GM10248 (cell line): ENCODE data around the gene CRTC3.

Experiments
- CTCF ChIA-PET: fragments of 300-600 bp; sonication (Branson Sonifier 250); formaldehyde crosslinking; extraction: SDS; loops from one replicate; lab custom pipeline; 2021; ENCODE audit warnings: antibody characterized with exemption; lab: Yijun Ruan, JAX
- POLR2A ChIA-PET: fragments of 350-650 bp; sonication (Branson Sonifier 250); formaldehyde crosslinking; extraction: SDS; loops from one replicate; lab custom pipeline; 2020; ENCODE audit warnings: antibody characterized with exemption; lab: Yijun Ruan, JAX
- DNase-seq: peaks from one replicate; pipeline ENCODE4 v3.0.0; 2012; ENCODE audit errors: extremely low spot score
- TF ChIP-seq, protein P1 (sequence below): IDR thresholded peaks from 2 replicates; pipeline ENCODE4 v1.5.1; 2012; ENCODE audit warnings: mild to moderate bottlenecking, low read depth; ENCODE audit errors: extremely low read depth, missing control alignments, control extremely low read depth

Gene CRTC3

DNA sequence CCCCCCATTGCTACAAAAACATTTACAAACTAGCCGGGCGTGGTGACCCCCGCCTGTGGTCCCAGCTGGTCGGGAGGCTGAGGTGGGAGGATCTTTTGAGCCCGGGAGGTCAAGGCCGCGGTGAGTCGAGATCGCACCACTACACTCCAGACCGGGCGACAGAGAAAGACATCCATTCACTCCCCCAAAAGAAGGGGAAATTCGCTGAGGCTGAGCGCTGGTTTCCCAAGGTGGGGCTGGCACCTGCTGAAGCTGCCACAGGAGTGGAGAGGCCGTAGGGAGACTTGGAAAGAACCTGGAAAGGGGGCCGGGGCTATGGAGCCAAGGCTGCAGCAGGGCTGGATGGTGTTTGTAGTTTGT, 732 bp upstream of the CRTC3 start:
- no peak for DNase-seq
- CTCF ChIA-PET = interaction anchor here (1.2 to 2.8 kb wide), 3 partner anchors 17 to 209 kb away, joined by 3 to 8 read pairs (median 4); no protein-coding TSS in a partner anchor

DNA sequence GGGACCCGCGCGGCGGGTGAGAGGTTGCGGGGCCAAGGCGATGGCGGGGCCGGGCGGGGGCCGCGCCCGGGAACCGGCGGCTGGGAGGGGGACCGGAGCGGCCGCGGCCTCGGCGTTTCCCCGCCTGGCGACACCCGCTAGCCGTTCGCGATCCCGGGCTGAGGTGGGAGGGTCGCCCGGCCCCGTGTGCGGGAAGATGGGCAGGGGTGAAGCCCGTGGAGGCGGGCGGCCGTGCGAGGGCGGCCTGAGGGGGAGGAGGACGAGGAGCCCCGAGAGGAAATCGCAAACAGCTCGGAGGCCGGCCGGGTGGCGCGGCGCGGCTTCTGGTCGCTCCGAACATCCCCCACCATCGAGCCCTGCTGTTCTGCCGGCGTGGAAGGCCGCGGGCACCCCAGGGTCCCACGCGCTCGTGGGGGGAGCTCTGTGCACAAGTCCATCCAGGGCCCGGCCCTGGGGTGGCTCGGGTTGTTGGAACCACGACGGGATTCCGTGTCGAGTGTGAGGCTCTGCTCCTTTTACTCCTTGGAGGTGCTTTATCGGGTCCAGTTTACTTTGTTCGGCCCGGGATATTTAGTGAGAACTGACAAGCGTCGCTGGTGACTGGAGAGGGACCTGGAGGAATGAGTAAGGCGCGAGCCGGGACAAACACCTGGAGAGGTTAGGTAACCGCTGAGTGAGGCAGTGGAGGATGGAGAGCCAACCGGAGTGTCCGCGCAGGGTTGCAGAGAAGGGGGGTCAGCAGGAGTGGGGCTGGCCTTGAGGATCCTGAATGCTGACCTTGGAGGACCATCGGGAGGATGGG, 728 bp downstream of the CRTC3 start:
- CTCF ChIA-PET = interaction anchor here (0.7 to 2.8 kb wide), 8 partner anchors 9 to 355 kb away, joined by 3 to 8 read pairs (median 6); no protein-coding TSS in a partner anchor
- peak; percentile 72 for DNase-seq
- POLR2A ChIA-PET = interaction anchor here (0.6 kb wide), 1 partner anchor 11 kb away, joined by 3 read pairs; no protein-coding TSS in a partner anchor
- TF ChIP-seq, protein P1, sequence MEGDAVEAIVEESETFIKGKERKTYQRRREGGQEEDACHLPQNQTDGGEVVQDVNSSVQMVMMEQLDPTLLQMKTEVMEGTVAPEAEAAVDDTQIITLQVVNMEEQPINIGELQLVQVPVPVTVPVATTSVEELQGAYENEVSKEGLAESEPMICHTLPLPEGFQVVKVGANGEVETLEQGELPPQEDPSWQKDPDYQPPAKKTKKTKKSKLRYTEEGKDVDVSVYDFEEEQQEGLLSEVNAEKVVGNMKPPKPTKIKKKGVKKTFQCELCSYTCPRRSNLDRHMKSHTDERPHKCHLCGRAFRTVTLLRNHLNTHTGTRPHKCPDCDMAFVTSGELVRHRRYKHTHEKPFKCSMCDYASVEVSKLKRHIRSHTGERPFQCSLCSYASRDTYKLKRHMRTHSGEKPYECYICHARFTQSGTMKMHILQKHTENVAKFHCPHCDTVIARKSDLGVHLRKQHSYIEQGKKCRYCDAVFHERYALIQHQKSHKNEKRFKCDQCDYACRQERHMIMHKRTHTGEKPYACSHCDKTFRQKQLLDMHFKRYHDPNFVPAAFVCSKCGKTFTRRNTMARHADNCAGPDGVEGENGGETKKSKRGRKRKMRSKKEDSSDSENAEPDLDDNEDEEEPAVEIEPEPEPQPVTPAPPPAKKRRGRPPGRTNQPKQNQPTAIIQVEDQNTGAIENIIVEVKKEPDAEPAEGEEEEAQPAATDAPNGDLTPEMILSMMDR = no peak

More for the DNA sequence above, 732 bp upstream of the CRTC3 start:
- POLR2A ChIA-PET = no interaction called here
- TF ChIP-seq, protein P1 = no peak

DNA sequence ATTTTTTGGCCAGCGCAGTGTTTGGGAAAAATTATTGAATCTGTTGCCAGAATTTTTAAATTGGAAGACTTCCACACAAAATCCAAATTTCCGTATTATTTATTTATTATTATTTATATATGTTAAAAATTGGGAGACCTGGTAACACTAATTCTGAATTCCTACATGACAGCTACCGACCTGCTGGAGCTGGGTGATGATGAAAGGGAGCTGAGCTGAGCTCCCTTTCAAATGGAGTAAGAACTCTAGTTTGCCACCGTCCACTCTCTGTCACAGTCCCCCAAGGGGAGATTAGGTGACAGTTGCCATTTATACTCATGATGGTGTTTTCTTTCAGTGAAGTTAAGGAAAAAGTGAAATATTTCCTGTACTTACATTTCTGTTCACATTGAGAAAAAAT, 1.4 kb downstream of the CRTC3 start:
- ChIA-PET POLR2A (interaction anchor here (0.6 kb wide), 1 partner anchor 11 kb away, joined by 3 read pairs; no protein-coding TSS in a partner anchor), CTCF (interaction anchor here (0.7 to 2.8 kb wide), 7 partner anchors 9 to 354 kb away, joined by 3 to 8 read pairs (median 7); no protein-coding TSS in a partner anchor)
- TF ChIP-seq, protein P1 = no peak
- DNase-seq = no peak

DNA sequence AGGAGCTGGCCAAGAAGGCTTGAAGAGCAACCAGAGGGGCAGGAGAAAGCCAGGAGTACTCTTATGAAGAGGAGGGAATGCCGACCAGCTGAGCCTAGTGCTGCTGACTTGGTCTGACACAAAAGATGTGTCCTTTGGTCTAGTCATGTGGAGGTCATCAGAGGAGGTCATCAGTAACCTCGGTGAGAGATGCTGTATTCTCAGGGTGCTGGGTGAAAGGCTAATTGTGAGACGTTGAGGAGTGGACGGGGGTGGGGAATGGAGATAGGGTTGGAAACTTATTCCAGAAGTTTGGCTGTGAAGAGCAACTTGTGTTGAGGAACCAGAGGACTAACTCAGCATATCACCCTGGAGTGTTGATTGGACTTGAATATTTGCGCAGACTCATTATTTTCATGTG, 5.5 kb downstream of the CRTC3 start:
- ChIA-PET CTCF (interaction anchor here (0.8 to 1.6 kb wide), 6 partner anchors 12 to 351 kb away, joined by 3 to 6 read pairs (median 4); no protein-coding TSS in a partner anchor), POLR2A (no interaction called here)
- TF ChIP-seq, protein P1 = no peak
- no peak for DNase-seq

DNA sequence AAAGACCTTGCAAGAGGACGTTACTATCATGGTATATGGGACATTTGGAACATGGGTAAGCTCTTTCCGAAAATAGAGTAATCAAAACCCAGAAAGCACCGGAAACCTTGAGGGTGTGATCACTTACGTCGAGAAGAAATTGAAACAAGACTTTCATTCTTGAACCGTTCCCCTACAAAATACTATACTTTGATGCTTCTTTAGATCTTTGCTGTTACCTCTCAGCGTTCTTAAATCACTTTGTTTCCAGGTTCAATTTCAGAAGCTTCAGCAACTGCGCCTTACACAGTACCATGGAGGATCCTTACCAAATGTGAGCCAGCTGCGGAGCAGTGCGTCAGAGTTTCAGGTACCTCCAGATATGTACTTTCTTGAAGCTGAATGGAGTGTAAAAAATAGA, 10.1 kb downstream of the CRTC3 start:
- POLR2A ChIA-PET = interaction anchor here (0.6 kb wide), 1 partner anchor 44 kb away, joined by 9 read pairs; no protein-coding TSS in a partner anchor
- DNase-seq = no peak
- TF ChIP-seq, protein P1 = no peak
- CTCF ChIA-PET = interaction anchor here (0.8 to 2.6 kb wide), 7 partner anchors 9 to 383 kb away, joined by 3 to 9 read pairs (median 5); no protein-coding TSS in a partner anchor

DNA sequence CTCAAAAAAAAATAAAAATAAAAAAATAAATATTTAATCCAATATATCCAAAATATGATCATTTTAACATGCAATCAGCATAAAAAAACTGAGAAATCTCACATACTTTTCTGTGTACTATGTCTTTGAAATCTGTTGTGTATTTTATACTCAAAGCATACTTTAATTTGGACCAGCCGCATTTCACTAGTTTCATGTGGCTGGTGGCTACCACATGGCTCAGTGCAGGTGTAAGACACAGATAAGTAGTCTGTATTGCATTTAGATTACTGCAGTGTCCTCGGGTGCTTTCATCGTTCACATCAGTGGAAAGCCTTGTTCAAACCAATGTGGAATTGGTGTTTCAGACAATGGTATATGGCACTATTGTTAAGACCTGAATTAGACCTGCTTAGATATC, 11.0 kb downstream of the CRTC3 start:
- ChIA-PET POLR2A (no interaction called here), CTCF (interaction anchor here (1.0 to 2.6 kb wide), 3 partner anchors 10 to 21 kb away, joined by 3 to 9 read pairs (median 7); no protein-coding TSS in a partner anchor)
- no peak for DNase-seq
- TF ChIP-seq, protein P1 = no peak
